GM18517 (cell line): ENCODE measurements around the gene PRKAR2A.
A peak's percentile ranks its signal among the peaks of the same experiment; 100 is the strongest.

ENCODE experiments used
- ATAC-seq: cut with Tn5 transposase; IDR thresholded peaks from one replicate; pipeline ENCODE4 v1.9.1; 2021; ENCODE audit warnings: mild to moderate bottlenecking, moderate library complexity; ENCODE audit not compliant: unreplicated experiment

PRKAR2A gene

DNA sequence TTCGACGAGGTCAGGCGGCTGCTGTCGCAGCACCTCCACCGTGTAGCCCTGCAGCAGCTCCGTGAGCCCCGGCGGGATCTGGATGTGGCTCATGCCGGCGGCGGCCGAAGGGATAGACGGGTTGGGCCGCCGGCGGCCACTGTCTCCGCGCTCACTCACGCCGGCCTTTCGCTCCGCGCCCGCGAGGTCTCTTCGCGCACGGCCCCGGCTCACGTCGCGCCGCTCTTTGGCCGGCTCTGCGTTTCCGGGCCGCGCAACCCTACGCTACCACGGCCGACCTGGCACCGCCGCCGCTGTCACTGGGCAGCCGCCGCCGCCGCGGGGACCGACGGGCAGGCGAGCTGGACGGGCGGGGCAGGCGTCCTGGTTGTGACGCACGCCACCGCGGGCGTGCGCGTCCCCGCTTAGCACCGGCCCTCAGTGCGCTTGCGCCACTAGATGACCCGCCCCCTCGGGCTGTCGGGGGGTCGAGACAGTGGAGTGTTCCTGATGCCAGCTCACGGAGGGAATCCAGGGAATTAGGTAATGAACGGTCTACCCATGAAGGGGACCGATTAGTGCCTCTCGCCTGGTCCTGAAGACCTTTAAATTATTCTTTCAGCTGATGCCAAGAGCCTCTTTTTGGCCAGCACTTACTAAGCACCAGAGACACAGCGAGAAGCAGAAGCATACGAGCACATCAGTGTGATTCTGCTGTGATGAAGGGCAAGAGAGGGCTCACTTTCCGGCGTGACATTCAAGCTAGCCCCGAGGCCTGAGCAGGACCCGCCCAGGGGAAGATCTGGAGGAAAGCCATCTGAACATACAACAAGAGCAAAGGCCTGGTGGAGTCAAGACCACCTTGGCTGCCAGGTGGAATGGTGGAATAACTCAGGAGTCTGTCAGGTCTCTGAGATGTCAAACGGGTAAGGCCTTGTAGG, at the start of gene PRKAR2A:
Gene PRKAR2A (minus strand): TSS at position 371 of the 920 bp plus-strand sequence. CDS start 278 bp downstream, at position 93.
- ATAC-seq: peak; percentile 83

GRCh38 chr3:48896936-48897335, 49.3 kb upstream of the PRKAR2A start:
- ATAC-seq: no peak

DNA sequence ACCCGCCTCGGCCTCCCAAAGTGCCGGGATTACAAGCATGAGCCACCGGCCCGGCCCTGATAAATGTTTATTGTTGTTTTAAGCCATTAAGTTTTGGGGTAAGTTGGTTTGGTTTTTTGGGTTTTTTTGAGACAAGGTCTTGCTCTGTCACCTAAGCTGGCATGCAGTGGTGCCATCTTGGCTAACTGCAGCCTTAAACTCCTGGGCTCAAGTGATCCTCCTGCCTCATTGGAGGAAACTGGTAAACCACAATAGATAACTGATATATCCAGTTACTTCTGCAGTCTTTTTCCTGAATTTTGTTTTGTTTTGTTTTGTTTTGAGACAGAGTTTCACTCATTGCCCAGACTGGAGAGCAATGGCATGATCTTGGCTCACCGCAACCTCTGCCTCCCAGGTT, 46.8 kb upstream of the PRKAR2A start:
- ATAC-seq: no peak

DNA sequence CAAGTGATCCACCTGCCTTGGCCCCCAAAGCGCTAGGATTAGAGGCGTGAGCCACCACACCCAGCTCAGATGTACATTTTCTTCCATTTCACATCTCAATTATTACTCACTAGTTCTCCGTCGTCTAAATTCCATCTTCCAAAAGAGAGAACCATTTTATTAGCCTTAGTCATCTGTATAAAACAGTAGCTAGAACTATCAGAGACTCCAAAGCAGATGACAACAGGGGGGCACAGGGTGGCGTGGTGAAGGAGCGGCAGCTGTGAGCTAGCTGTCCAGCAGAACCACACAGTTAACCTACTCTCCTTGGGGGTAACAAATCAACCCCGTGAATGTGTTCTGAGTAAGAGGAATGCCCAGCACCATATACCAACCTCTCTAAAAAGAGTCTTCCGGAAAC, 43.9 kb upstream of the PRKAR2A start:
- ATAC-seq: no peak

DNA sequence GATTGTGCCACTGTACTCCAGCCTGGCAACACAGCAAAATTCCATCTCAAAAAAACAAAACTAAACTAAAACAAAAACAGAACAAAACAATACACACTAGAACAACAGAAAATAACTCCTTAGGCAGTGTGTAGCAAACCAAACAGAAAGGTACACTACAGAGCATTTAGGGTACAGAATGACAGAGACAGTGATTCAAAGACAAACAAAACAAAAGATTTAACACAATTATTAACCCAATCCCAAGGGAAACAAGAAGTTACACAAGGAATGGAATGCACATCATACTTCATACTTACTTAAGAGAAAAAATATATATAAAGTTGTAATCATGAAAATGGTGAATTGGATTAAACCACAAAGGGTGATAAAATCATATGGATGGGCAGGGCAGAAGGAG, 38.1 kb upstream of the PRKAR2A start:
- ATAC-seq: no peak

GRCh38 chr3:48881652-48882114, 34.0 kb upstream of the PRKAR2A start:
- ATAC-seq: no peak

GRCh38 chr3:48881006-48881405, 33.3 kb upstream of the PRKAR2A start:
- ATAC-seq: no peak

DNA sequence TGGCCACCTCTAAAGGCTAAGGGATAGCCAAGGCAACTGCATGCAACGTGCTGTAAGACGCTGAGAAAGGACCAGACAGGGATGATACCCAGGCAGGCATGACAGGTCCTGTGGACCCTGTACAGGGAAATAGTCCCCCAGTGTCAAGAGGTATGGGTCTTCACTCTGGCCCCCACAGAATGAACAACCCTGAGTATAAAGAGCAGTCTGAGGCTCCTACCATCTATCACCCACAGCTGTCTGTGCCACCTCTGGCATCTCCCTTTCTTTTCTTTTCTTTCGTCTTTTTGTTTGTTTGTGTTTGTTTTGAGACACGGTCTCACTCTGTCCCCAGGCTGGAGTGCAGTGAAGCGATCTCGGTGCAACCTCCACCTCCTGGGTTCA, 32.3 kb upstream of the PRKAR2A start:
- no peak for ATAC-seq

DNA sequence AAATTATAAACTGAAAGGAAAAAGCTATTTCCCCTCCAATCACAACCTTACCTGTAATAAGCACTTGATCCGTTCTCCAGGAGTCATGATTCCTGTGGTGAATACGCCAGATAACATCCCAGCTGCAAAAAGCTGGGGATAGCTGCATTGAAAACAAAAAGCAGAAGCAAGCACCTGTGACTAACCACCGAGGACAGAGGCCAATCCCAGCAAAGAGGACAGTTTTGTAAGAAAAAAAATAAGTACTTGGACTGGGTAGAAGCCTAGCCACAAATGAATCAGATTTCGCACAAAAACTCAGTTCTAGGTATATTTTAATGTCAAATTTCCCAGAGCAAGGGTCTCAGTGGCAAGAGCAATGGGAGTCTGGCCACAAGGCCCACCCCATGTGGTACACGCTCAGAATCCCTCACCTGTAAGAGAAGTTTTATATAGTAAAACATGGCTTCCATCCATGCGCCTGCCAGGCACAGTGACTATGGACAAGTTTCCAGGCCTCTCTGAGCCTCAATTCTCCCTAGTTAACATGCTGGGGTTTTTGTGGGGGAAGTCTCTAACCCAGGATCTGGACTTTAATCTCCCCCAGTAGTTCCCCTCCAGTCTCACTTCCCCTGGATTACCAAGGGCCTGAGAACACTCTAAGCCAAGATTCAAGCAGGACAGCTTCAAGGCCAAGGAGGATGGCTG, 31.8 kb upstream of the PRKAR2A start:
- ATAC-seq: no peak

DNA sequence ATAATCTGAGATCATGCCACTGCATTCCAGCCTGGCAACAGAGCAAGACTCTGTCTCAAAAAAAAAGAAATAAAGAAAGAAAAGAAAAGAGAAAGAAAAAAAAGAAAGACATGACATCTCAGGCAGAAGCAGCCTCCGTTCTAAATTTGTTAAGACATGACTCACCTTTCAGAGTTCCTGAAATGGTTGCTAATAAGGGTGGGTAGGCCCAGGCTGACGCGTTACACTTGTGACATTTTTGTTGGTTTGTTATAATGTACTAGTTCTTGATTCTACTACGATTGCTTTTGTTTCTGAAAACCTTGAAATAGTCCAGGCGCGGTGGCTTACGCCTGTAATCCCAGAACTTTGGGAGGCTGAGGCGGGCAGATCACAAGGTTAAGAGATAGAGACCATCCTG, 30.0 kb upstream of the PRKAR2A start:
- no peak for ATAC-seq

- no peak for ATAC-seq
Observed at GRCh38 chr3:48863122-48863521, 15.4 kb upstream of the PRKAR2A start.

DNA sequence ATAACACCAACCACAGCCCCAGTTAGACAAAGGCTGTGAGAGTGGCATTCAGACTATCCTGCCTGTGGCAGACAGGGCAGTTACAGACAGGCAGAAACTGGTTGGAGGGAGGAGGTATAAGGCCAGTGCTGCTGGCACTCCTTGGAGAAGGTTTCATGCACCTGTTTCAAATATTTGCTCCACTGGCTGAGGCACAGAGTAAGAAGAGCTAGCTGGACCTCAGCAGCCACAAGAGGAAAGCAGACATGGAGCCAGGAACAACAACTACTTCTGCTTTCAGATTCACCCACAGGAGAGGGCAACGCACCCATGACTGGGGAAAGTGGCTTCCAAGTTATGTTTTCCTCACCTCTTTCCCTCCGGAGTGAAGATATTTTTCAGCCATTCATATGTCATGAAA, 11.5 kb upstream of the PRKAR2A start:
- no peak for ATAC-seq

DNA sequence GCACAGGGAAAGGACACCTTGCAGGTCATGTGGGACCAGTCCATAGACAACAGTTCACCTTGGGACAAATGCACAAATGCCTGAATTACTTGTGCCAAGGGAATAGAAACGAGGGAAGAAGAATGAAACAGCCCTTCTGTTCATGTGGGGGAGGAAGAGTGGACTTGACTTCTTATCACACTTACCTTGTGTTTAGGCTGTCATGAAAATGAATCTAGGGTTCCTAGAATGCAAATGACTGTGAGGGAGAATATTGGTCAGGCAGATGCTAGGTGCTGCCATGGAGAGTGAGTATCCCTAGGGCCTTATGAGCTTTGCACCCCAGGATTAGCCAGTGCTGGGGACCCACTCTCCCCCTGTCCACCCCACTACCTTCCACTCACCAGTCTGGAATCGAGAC, 11.0 kb upstream of the PRKAR2A start:
- no peak for ATAC-seq

DNA sequence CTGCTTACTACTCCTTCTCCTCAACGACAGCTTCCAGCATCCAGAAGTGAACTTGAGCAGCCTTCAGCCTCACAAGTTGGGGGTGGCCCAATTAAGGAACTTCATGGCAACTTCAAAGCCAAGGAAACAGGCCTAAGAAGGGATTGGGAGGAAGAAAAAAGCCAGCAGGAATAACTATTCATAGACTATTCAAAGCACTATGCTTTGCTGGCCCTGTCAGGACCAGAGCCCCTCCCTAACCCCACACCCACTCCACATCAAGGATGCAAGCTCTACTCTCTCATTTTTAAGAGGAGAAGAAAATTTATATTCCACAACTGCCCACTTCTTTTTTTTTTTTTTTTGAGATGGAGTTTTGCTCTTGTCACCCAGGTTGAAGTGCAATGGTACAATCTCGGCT, 10.0 kb upstream of the PRKAR2A start:
- no peak for ATAC-seq

DNA sequence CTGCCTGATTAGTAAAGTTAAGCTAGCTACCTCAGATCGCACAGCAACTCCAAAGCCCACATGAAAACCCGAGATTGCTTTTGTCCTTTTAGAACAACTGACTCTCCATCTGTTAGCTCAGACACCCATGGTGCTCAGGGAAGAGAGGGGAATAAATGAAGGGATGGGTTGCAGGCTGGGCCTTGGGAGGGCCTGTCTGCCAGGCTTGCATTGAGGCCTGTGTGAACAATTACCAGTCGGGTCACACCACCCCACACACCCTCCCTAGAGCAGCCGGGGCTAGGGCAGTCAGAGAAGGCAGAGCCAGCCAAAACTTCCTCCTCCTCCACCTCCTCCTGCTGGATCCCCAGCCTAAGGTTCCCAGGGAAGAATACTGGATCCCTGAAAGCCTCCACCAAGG, 8.8 kb upstream of the PRKAR2A start:
- ATAC-seq: no peak

GRCh38 chr3:48855681-48856447, 8.2 kb upstream of the PRKAR2A start:
- ATAC-seq: no peak

GRCh38 chr3:48852151-48852550, 4.5 kb upstream of the PRKAR2A start:
- no peak for ATAC-seq

DNA sequence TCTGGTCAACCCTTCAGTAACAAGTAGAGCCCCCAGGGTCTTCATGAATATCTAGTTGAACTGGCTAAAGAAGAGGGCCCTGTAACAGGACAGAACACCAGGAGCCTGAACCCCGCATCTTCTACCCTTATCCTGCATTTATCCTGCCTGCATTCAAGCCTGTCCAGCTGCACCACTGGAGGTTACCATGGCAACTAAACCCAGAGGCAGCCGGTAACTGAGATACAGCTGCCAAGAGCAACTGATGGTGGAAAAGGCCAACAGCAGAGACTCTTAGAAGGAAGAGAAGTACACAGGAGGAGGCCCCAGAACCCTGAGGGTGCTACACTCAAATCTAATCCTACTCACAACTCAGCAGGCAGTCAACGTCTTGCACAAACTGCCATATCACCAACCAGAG, 3.7 kb upstream of the PRKAR2A start:
- ATAC-seq: no peak

- no peak for ATAC-seq
Observed at GRCh38 chr3:48848816-48849515, 1.3 kb upstream of the PRKAR2A start.

DNA sequence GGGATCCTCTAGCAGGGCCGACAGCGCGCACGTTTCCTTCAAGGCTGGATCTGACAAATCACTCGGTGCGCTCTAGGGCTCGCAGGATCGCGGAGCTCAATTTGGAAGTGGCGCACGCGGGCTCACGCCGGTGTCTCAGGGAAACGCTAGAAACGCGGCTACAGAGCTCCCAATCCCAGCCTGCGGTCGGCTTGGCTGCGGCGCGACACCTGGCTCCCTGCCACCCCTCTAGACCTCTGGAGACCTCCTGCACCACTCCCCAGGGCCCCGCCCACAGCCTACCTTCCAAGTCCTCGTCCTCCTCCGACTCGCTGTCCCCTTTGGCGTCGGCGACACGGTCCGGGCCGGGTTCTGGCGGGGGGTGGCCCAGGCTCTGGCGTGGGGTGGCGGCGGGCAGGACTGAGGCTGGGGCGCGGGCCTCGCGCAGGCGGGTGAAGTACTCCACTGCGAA, 596 bp downstream of the PRKAR2A start:
- peak; percentile 40 for ATAC-seq

- ATAC-seq: no peak
Observed at GRCh38 chr3:48845170-48845569, 2.5 kb downstream of the PRKAR2A start.
